ENCODE data around the gene WDR38. TPM values are rescaled to one million over a fixed set of nuclear protein-coding genes. Genes with fewer than 3 reads are reported as not detected.

Gene WDR38
- total RNA-seq, 1 donor, result not detected

DNA sequence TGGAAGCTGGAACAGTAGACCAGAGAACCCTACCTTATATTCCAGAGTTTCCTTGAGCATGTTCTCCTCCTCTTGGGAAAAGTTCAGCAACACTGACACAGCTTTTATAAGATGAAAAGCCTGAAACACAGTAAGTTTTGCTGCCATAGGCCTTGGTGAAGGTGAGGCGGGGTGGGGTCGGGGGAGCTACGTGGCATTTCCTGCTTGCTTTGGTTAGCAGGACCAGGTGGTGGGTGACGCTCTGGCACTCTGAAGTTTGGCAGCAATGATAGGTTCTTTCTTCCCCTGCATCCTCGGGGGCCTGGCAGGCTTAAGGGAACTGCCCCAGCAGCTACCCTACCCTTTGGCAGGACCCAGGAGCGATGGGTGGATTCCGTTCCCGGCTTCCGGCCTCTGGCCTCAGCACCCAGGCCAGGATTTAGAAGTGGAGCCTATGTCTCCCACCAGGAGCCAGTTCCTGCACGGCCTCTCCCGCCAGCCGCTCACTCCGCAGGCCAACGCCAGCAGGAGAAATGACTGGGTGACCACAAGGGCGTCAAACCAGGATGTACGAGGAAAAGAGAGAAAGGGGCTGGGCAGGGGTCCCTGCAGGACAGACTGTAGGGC, 28.0 kb downstream of the WDR38 start:
- no peak overlapping the region for H2AFZ ChIP-seq (ENCODE audit: low read length)
- H3K36me3 ChIP-seq (ENCODE audit: insufficient read depth, low read length), result peaks cover 60% of the 10 kb centered on the region
- peaks cover 9% of the 10 kb centered on the region for H3K4me1 ChIP-seq (ENCODE audit: insufficient read depth, low read length)

DNA sequence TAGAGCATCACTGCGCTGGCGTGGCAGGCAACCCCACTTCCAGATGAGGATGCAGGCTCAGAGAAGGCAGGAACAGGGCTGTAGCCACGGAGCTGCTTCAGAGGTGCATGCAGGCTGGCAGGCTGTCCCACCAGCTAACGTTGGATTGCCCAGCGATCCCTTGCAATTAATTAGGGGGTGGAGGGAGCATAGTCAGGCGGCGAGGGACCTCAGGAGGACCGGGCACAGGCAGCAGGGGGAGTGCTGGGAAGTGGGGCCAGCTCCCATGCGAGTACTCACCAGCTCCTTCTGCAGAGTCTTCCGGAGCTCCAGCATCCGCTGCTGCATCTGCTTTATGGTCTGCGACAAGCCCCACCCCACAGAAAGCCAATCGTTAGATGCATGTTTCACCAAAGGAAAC, 29.0 kb downstream of the WDR38 start:
- H3K27me3 ChIP-seq (ENCODE audit: insufficient read depth, low read length), result no peaks in the 10 kb centered on the region
- peaks cover 50% of the 10 kb centered on the region for H3K36me3 ChIP-seq (ENCODE audit: insufficient read depth, low read length)
- H3K4me3 ChIP-seq (ENCODE audit: insufficient read depth, low read length), result no peak overlapping the region
- H3K4me2 ChIP-seq (ENCODE audit: insufficient read depth, low read length), result no peak overlapping the region
- no peak overlapping the region for H3K27ac ChIP-seq (ENCODE audit: low read depth, low read length)
- TF ChIP-seq, protein P1, sequence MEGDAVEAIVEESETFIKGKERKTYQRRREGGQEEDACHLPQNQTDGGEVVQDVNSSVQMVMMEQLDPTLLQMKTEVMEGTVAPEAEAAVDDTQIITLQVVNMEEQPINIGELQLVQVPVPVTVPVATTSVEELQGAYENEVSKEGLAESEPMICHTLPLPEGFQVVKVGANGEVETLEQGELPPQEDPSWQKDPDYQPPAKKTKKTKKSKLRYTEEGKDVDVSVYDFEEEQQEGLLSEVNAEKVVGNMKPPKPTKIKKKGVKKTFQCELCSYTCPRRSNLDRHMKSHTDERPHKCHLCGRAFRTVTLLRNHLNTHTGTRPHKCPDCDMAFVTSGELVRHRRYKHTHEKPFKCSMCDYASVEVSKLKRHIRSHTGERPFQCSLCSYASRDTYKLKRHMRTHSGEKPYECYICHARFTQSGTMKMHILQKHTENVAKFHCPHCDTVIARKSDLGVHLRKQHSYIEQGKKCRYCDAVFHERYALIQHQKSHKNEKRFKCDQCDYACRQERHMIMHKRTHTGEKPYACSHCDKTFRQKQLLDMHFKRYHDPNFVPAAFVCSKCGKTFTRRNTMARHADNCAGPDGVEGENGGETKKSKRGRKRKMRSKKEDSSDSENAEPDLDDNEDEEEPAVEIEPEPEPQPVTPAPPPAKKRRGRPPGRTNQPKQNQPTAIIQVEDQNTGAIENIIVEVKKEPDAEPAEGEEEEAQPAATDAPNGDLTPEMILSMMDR (IDR thresholded peaks at IDR 0.05; ENCODE audit: extremely low read depth, low read depth, low read length), result no peak
- no peak overlapping the region for H2AFZ ChIP-seq (ENCODE audit: low read length)
- H3K79me2 ChIP-seq (ENCODE audit: insufficient read depth, low read length), result no peaks in the 10 kb centered on the region
- DNase-seq (ENCODE audit: insufficient read length, low spot score, missing footprints), result peak; percentile 27
- peaks cover 25% of the 10 kb centered on the region for H4K20me1 ChIP-seq (ENCODE audit: insufficient read depth, low read length)
- H3K4me1 ChIP-seq (ENCODE audit: insufficient read depth, low read length), result peaks cover 9% of the 10 kb centered on the region
- no peaks in the 10 kb centered on the region for H3K9me3 ChIP-seq (ENCODE audit: low read depth, low read length)

More for the DNA sequence above, 28.0 kb downstream of the WDR38 start:
- H3K79me2 ChIP-seq (ENCODE audit: insufficient read depth, low read length), result peaks cover 9% of the 10 kb centered on the region
- H3K27ac ChIP-seq (ENCODE audit: low read depth, low read length), result no peak overlapping the region
- no peaks in the 10 kb centered on the region for H3K9me3 ChIP-seq (ENCODE audit: low read depth, low read length)
- peaks cover 32% of the 10 kb centered on the region for H4K20me1 ChIP-seq (ENCODE audit: insufficient read depth, low read length)
- peak; percentile 52 for DNase-seq (ENCODE audit: insufficient read length, low spot score, missing footprints)
- TF ChIP-seq, protein P1 (IDR thresholded peaks at IDR 0.05; ENCODE audit: extremely low read depth, low read depth, low read length), result no peak
- no peak overlapping the region for H3K4me2 ChIP-seq (ENCODE audit: insufficient read depth, low read length)
- H3K27me3 ChIP-seq (ENCODE audit: insufficient read depth, low read length), result no peaks in the 10 kb centered on the region
- H3K4me3 ChIP-seq (ENCODE audit: insufficient read depth, low read length), result no peak overlapping the region

DNA sequence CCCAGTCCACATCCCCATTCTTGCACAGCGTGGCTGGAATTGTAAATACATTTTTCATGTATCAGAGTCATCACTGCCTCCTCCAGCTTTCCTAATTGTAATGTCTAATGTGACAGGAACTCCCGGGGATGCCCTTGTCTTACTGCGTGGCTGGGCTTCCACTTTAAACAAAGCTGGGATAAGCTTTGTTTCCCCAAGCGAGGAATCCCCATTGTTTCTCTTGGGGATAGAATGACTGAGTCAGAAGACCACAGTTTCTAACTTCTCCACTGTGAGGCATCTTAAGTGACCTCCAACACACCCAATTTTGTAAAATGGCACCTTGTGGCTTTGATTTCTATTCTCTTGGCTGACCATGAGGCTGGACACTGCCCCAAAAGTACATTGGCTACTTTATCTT, 31.1 kb downstream of the WDR38 start:
- Histone ChIP-seq H3K4me3 (ENCODE audit: insufficient read depth, low read length) (no peak overlapping the region), H4K20me1 (ENCODE audit: insufficient read depth, low read length) (peaks cover 10% of the 10 kb centered on the region), H3K36me3 (ENCODE audit: insufficient read depth, low read length) (peaks cover 43% of the 10 kb centered on the region), H3K27me3 (ENCODE audit: insufficient read depth, low read length) (no peaks in the 10 kb centered on the region), H3K27ac (ENCODE audit: low read depth, low read length) (no peak overlapping the region), H2AFZ (ENCODE audit: low read length) (no peak overlapping the region), H3K9me3 (ENCODE audit: low read depth, low read length) (no peaks in the 10 kb centered on the region), H3K4me2 (ENCODE audit: insufficient read depth, low read length) (no peak overlapping the region), H3K79me2 (ENCODE audit: insufficient read depth, low read length) (no peaks in the 10 kb centered on the region), H3K4me1 (ENCODE audit: insufficient read depth, low read length) (peaks cover 6% of the 10 kb centered on the region)
- peak; percentile 92 for DNase-seq (ENCODE audit: insufficient read length, low spot score, missing footprints)
- TF ChIP-seq, protein P1 (IDR thresholded peaks at IDR 0.05; ENCODE audit: extremely low read depth, low read depth, low read length), result no peak

DNA sequence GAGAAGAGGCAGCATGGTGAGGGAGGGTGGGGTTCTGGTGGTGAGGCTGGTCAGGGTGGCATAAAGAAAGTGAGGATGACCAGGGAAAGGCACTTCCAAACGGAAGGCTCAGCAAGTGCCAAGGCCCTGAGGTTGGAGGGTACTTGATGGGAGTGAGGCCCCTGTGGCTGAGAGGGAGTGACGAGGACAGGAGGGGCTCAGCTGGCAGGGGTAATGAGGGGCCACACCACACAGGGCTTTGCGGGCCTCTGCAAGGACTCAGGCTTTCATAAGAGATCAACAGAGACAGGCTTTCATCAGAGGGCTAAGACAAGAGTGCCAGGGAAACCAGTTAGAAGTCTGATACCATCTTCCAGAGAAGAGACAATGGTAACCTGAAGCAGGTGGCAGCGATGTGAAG, 32.3 kb downstream of the WDR38 start:
- Histone ChIP-seq H3K79me2 (ENCODE audit: insufficient read depth, low read length) (no peaks in the 10 kb centered on the region), H3K4me1 (ENCODE audit: insufficient read depth, low read length) (peaks cover 6% of the 10 kb centered on the region), H4K20me1 (ENCODE audit: insufficient read depth, low read length) (peaks cover 10% of the 10 kb centered on the region), H3K4me2 (ENCODE audit: insufficient read depth, low read length) (no peak overlapping the region), H3K27ac (ENCODE audit: low read depth, low read length) (no peak overlapping the region), H3K9me3 (ENCODE audit: low read depth, low read length) (no peaks in the 10 kb centered on the region), H3K4me3 (ENCODE audit: insufficient read depth, low read length) (no peak overlapping the region), H2AFZ (ENCODE audit: low read length) (no peak overlapping the region), H3K36me3 (ENCODE audit: insufficient read depth, low read length) (peaks cover 36% of the 10 kb centered on the region), H3K27me3 (ENCODE audit: insufficient read depth, low read length) (no peaks in the 10 kb centered on the region)
- TF ChIP-seq, protein P1 (IDR thresholded peaks at IDR 0.05; ENCODE audit: extremely low read depth, low read depth, low read length), result no peak
- peak; percentile 26 for DNase-seq (ENCODE audit: insufficient read length, low spot score, missing footprints)
